Forelimb muscle (tissue), 1 donor: ENCODE measurements around the gene CD300LB. TPM values are rescaled to one million over a fixed set of nuclear protein-coding genes. Genes with fewer than 3 reads are reported as not detected.
"Not testable (repeated sequence)": the region's sequence is repeated elsewhere in the genome, so short reads cannot be mapped to it uniquely, and the experiment has no call there.

Source experiments
- DNase-seq: peaks from one replicate; pipeline ENCODE4 v3.0.0-alpha.2; 2013; ENCODE audit warnings: low read depth
- polyA plus RNA-seq: library from polyadenylated mRNA; unstranded; fragments of 120-200 nt; gene quantifications from one replicate; pipeline ENCODE4 v1.2.1, GENCODE V29; 2013; ENCODE audit not compliant: insufficient read length

Gene CD300LB
- polyA plus RNA-seq, 1 donor = 0.20 TPM

DNA sequence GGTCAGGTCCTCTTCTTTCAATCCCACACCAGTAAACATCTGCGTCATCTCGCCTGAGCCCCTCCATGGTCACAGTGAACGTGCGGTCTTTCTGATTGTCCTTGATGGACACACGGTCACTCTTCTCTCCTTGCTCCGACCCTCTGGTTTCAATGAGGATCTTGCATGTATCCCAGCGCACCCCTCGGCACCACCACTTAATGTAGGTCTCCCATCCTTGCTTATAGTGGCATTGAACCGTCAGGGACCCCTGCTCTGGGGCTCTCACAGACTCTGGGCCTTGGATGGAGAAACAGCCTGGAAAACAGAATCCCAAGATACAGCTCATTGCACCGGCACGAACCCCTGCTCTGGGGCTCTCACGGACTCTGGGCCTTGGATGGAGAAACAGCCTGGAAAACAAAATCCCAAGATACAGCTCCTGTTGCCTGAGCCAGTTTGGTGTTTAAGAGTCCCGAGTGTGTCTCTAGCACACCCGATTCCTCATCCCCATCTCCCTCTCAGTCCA, 5.4 kb downstream of the CD300LB start:
- DNase-seq = no peak

DNA sequence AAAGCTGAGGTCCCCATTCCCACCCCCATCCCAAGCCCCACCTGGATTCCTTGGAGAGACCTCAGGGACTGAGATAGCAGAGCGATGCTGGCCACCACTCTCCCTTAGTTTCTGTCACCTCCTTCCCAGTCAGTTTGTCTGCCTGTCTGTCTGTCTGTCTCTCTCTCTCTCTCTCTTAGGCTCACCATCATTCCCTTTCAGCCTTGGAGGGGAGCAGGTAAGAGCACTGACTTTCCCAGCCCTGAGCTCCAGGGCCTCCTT, 5.9 kb downstream of the CD300LB start:
- DNase-seq = no peak

DNA sequence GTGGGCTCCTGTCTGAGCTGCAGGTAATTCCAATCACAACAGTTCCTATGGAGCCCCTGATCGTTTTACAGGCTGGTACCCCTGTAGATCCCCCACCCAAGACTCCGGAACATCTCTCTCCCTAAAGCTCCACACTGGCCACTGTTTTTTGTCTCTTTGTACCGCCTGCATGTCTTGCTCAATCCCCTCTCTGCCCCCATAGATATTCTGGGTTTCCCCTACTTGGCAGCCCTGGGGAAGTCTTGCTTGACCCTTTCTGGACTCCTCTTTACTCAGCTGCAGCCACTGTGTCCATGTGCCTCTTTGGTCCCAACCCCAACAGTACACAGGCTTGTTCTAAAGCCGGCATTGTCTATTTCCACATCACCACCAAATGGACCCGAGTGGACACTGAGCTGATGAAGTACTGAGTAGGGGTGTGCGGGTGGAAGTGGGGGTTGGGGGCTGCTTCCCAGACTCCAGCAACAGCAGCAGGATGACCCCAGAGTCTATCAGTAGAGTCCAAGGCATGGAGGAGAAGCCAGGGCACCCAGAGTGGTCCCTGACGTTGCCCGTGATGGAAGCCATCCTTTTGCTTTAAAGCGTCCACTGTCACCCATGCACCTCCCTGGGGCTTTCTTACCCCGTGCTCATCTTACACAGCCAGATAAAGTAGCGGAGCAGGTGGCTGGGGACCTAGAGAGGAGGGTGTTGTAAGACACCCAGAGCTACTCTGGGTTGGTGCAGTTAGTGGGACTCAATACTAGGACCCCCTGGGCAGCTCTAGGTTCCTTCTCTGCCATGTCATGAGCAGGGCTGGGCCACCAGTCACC, 6.4 kb downstream of the CD300LB start:
- no peak for DNase-seq

DNA sequence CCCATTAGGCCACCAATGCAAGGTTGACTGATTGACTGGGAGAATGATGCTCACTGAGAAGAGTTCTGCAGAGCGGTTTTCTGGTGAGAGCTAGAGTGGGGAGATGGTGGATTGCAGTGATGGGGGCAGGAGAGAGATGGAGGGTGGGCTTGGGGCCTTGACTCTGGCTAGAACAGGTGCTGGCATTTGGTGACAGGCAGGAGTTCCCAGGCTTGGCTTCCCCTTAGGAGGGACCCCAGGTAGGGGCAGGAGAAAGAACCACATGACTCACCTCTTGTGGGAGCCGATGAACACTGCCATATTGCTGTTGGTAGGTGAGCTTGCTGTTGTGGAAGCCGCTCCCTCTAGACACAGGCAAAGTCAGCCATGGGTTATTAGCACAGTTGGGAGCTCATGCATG, 8.0 kb downstream of the CD300LB start:
- DNase-seq = no peak

DNA sequence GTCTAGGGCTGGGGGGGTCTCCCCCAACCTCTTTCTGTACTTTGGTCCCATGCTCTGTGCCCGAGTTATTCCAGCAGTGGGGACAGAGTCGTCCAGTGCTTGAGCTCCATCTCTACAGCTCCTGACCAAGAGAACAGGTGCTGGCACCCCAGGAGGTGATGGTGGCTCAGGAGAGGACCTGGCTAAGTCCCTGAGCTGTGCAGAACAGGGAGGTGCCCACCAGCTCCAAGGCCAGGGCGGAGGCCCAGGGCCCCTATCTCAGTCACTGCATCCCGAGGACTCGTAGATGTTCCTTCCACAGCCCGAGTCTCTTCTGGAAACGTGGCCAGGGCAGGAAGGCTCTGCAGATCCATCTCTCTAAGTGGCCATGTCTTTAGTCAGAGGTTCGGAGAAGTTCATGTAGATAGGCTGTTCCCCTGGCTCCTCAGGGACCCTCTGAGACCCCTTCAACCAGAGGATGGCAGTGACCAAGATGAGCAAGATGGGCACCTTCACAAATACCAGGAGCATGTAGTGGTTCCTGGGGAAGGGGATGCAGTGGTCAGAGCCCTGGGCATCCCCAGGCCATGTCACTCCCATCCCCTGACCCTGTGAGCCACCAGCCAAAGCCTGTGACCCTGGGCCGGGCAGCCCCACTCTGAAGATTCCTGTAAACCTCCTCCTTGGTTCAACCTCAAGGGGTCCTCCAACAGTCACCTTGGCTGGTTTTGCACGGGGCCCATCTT, 8.7 kb downstream of the CD300LB start:
- no peak for DNase-seq

DNA sequence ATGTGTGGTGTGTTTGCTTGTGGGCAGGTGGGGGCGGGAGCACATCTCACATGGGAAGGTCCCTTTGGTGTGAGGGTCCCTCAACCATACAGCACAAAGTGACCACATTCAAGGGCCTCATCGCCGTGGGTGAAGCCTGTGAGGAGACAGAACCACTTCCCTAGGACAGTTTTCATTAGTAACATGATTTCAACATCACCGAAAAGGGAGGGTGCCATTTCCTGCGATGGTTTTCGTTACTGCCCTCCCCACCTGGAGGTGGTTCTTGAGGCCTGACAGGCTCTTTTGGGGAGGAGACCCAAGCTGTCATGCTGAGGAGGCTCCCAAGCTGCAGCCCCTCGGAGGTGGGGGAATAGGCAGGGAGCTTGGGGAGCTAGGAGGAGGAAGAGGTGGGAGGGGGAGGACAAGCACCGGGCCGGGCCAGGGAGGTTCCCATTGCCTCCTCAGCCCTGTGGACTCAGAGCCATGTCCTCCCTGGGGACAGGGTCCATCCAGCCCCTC, 9.5 kb downstream of the CD300LB start:
- DNase-seq = no peak

DNA sequence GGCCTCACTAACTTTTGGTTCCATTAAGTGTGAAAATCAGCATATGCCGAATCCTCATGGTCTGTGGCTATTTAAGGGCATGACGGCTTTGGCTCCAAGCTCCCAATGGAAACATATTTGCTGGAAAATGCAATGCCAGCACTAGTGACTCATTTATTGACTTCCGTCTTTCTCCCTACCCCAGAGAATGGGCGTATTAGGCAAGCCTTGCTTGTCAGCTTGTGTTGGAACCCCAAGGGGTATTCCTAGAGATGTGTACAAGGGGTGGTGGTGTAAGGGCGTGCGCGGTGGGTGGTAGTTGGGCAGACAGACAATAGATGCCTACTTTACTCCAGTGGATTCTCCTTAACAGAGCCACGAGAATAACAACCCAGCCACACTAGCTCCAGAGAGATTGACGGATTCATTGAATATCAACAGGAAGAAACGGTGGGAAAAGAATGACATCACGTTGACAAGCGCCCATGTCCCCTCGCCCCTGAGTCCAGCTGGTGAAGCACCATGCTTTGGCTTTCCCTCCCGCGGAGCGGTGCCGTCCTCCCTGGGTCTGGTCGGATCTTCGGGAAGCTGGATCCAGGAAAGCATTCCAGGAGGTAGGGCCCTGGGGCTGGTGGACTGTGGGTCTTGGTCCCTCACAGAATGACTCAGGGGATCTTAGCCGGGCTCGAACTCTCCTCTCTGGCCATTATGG, 10.3 kb downstream of the CD300LB start:
- DNase-seq = no peak

DNA sequence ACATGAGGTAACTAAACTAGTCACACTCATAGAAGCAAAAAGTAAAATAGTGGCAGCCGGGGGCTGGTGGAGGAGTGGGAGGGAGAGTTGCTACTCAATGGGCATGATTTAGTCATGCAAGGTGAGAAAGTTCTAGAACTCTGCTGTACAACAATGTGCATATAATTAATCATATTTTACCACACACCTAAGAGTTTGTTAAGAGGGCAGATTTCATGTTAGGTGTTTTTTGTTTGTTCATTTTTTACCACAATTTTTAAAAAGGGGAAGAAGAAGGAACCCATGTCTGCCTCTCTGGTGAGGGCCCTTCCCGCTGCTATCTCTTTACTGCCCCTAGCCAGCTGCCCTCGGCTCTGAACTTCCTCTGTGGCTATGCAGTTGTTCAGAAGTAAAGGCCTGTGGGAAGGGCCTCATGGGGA, 11.2 kb downstream of the CD300LB start:
- DNase-seq = no peak

DNA sequence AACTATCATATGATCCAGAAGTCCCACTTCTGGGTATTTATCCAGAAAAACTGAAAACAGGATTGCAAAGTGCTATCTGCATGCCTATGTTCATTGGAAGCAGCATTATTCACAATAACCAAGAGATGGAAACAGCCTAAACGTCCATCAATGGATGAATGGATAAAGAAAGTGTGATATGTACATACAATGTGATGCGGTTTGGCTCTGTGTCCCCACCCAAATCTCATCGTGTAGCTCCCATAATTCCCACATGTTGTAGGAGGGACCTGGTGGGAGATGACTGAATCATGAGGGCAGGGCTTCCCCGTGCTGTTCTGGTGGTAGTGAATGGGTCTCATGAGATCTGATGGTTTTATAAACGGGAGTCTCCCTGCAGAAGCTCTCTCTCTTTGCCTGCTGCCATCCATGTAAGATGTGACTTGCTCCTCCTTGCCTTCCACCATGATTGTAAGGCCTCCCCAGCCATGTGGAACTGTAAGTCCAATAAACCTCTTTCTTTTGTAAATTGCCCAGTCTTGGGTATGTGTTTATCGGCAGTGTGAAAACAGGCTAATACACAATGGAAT, 12.8 kb downstream of the CD300LB start:
- DNase-seq = not testable (repeated sequence)

DNA sequence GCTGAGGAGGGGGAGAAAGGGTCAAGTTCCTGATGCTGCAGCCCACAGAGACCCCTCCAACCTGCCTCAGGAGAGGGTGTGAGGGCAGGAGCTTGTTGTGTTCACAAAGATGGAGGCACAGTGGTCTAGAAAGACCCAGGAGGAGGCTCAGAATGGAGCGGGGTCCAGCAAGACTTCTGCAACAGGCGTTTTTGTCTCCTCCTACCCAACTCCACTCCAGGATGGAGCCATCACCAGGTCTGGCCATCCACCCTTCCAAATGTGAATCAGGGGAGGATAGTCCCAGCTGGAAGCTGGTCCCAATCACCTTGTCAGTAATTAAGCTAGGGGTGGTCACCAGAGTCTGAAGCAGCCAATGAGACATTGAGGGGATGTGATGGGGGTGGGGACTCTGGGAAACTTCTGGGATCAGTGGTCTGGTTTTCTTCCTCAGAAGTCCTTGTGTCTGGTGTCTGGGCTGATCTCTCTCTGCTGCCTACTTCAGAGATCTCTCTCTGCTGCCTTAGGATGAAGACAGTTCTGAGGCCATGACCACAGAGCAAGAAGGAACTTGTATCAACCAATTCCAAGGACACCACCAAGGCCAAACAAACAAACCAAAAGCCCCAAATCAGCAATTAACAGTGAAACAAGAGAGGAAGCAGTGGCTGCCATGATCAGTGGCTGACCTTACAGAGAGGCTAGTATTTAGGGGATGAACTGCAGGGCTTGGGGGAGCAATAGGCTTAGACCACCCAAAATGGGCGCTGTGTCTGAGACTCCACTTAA, 14.5 kb downstream of the CD300LB start:
- no peak for DNase-seq

DNA sequence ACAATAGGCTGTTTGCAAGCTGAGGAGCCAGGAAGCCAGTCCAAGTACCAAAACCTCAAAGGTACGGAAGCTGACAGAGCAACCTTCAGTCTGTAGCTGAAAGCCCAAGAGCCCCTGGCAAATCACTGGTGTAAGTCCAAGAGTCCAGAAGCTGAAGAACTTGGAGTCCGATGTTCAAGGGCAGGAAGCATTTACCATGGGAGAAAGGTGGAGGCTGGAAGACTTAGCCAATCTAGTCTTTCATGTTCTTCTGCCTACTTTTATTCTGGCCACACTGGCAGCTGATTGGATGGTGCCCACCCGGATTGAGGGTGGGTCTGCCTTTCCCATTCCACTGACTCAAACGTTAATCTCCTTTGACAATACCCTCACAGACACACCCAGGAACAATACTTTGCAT, 15.3 kb downstream of the CD300LB start:
- no peak for DNase-seq

DNA sequence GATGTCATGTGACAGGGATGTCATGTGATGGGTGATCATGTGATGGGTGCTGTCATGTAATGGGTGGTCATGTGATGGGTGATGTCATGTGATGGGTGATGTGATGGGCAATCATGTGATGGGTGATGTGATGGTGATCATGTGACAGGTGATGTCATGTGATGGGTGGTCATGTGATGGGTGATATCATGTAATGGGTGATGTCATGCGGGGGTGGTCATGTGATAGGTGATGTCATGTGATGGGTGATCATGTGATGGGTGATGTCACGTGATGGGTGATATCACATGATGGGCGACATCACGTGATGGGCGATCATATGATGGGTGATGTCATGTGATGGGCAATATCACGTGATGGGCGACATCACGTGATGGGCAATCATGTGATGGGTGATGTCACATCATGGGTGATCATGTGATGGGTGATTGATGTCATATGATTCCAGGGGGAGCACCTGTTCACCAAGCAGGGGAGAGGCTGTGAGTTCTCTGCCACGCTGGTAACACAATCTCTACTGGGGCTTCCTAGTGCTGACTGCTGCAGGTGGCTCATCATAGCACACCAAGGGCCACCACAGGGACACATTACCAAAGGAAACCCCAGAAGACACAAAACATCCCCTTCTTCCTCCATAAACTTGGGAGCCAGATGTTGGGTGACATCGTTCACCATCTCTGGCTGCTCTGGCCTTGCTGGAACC, 16.5 kb downstream of the CD300LB start:
- no peak for DNase-seq

DNA sequence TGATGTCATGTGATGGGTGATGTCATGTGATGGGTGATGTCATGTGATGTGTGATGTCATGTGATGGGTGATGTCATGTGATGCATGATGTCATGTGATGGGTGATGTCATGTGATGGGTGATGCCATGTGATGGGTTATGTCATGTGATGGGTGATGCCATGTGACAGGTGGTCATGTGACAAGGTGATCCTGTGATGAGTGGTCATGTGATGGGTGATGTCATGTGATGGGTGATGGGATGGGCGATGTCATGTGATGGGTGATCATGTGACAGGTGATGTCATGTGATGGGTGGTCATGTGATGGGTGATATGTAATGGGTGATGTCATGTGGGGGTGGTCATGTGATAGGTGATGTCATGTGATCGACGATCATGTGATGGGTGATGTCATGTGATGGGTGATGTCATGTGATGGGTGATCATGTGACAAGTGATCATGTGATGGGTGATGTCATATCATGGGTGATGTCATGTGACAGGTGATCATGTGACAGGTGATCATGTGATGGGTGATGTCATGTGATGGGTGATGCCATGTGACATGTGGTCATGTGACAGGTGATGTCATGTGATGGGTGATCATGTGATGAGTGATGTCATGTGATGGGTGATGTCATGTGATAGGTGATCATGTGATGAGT, 17.2 kb downstream of the CD300LB start:
- no peak for DNase-seq

DNA sequence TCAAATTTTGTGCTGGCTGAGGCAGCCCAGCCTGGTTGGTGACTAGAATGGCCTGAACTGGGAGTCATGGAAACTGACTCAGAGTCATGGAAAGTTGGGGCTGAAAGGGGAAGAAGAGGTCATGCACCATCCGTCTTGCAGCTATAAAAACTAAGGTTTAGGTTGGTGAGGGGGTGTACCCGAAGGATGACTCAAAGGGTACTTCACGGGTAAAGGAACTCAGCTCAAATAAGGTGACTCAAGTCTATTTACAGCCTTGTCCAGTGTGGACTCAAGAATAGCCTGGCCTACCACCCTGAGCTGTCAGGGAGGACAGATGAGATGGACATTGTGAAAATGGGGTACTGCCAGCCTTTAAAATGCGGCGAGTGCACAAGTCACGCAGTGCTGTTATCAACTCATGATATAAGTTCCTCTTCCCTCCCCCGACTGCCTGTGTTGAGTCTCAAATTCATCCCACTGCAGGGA, 18.6 kb downstream of the CD300LB start:
- no peak for DNase-seq

DNA sequence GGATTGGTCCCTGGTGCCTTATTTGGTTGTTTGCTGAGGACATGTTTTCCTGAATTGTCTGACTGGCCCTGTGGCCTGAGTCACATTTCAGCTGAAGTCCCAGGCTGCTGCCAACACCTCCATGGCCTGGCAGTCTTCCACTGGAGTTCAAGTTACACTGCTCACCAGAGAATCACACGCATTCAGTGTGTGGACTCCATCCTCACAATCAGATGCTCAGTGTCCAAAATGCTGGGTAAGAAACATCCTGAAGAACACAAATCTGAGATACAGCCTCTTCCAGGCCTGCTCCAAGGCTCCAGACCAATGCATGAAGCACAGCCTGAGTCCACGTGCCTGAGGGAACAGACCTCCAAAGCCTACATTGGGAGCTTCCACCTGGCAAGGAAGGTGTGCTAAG, 19.2 kb downstream of the CD300LB start:
- no peak for DNase-seq

DNA sequence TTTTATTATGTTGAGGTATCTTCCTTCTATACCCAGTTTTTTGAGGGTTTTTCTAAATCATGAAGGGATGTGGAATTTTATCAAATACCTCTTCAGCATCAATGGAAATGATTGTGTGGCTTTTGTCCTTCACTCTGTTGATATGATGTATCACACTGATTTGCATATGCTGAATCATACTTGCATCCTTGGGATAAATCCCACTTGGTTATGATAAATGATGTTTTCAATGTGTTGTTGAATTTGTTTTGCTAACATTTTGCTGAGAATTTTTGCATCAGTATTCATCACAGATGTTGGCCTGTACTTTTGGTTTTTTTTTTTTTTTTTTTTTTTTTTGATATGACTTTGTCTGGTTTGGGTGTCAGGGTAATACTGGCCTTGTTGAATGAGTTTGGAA, 23.1 kb downstream of the CD300LB start:
- no peak for DNase-seq

DNA sequence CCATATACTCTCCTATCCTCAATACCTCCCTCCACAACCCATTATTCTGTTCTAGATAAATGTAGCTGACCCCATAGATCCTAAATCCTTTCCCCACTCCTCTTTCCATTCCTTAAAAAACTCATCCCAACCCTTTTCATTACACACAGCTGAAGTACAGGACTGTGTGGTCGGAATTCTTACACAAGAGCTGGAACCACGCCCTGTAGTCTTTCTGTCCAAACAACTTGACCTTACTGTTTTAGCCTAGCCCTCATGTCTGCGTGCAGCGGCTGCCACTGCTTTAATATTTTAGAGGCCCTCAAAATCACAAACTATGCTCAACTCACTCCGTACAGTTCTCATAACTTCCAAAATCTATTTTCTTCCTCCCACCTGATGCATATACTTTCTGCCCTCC, 27.3 kb downstream of the CD300LB start:
- not testable (repeated sequence) for DNase-seq

DNA sequence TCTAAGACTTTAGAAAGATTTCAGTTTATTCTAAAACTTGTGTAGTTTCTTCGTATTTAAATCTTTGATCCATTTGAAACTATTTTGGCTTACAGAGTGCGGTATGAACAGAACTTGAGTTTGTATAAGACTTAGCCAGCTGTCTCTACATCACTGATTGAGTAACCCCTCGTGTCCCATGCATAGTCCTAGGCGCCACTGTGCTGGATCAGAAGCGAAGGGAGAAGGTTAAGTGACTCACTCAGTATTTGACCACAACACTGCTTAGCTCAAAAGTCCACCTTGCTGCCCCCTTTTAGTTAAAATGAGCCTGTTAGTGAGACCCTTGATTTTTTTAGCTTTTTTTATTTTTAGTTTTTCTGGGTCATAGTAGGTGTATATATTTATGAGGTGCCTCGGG, 28.4 kb downstream of the CD300LB start:
- DNase-seq = no peak

DNA sequence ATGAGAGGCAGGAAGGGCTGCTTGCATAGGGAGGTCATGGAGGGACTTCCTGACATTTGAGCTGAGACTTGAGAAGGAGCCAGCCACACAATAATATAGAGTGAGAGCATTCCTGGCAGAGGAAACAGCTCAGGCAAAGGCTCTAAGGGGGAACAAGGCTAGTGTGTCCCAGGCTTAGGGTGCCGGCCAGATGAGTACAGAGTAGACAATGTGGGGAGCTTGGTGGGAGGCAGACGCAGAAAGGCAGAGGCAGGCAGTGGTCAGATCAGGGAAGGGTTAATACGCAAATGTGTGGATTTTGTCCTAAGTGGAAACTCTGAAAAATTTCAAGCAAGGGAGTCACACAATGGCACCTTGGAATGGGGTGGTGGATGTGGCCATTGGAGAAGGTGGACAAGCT, 31.3 kb downstream of the CD300LB start:
- DNase-seq = no peak

DNA sequence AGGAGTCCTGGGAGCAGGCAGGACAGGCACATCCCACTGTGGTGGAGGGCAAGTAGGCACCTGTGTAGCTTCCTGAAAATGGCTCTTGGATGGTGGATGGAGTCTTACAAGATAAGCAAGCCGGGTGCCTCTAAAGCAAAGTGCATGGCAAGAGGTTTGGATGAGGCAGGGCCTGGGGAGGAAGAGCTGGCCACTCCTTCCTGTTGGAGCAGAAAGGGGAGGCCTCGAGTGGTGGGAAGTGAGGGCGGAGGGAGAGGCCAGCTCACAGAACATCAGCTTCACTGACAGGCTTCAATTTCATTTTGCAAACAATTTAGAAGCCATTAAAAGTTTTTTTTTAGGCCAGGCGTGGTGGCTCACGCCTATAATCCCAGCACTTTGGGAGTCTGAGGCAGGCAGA, 33.8 kb downstream of the CD300LB start:
- no peak for DNase-seq
